Neural crest cell (in vitro differentiated cells): ENCODE results near the gene TOLLIP. TPM values are rescaled to one million over a fixed set of nuclear protein-coding genes. Genes with fewer than 3 reads are reported as not detected.

Experiments
- DNase-seq: peaks from one replicate; pipeline ENCODE4 v3.0.0; 2021; ENCODE audit warnings: low read depth, mixed read lengths, low spot score
- H3K27ac Mint-ChIP-seq: one replicate; pipeline ENCODE4 v1.8.0; 2021; ENCODE audit warnings: mild to moderate bottlenecking, mixed read lengths; ENCODE audit not compliant: unreplicated experiment
- H3K27me3 Mint-ChIP-seq: 2 replicates; pipeline ENCODE4 v1.8.0; 2021; ENCODE audit warnings: low read depth, mild to moderate bottlenecking, mixed read lengths
- H3K36me3 Mint-ChIP-seq: 2 replicates; pipeline ENCODE4 v1.8.0; 2021; ENCODE audit warnings: low read depth, mild to moderate bottlenecking, mixed read lengths
- H3K4me1 Mint-ChIP-seq: 2 replicates; pipeline ENCODE4 v1.8.0; 2021; ENCODE audit warnings: mixed read lengths
- H3K4me3 Mint-ChIP-seq: one replicate; pipeline ENCODE4 v1.8.0; 2021; ENCODE audit warnings: mild to moderate bottlenecking, mixed read lengths
- H3K9me3 Mint-ChIP-seq: 2 replicates; pipeline ENCODE4 v1.8.0; 2021; ENCODE audit warnings: mixed read lengths
- total RNA-seq: library from RNA; stranded (reverse); gene quantifications from 2 replicates; pipeline ENCODE4 v1.2.1, GENCODE V29; 2021
- TF ChIP-seq, protein P1 (sequence below): fragments of 200-600 bp; sonication (generic); conservative IDR thresholded peaks from 2 replicates; pipeline ENCODE4 v1.5.0; 2021; ENCODE audit warnings: antibody characterized with exemption, mild to moderate bottlenecking

Gene TOLLIP
- total RNA-seq, 1 donor from 2014 or later, result 40.3 TPM

DNA sequence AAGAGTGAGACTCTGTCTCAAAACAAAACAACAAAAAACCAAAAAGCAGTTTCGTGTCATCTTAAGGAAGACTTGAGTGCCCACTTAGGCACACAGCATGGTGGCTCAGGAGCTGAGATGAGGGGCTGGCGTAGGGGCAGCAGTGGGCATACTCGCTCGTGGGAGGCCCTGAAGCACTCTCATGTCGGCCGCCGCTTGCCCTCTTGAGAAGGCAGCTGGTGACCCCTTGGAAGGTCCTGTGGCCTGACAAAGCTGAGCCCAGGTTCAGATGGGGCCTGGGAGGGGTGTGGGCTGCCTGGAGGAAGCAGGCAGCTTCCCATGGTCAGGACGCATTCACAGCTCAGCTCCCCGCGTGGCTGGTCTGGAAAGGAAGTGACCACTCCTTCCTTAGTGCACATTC, 71.6 kb downstream of the TOLLIP start:
- TF ChIP-seq, protein P1, sequence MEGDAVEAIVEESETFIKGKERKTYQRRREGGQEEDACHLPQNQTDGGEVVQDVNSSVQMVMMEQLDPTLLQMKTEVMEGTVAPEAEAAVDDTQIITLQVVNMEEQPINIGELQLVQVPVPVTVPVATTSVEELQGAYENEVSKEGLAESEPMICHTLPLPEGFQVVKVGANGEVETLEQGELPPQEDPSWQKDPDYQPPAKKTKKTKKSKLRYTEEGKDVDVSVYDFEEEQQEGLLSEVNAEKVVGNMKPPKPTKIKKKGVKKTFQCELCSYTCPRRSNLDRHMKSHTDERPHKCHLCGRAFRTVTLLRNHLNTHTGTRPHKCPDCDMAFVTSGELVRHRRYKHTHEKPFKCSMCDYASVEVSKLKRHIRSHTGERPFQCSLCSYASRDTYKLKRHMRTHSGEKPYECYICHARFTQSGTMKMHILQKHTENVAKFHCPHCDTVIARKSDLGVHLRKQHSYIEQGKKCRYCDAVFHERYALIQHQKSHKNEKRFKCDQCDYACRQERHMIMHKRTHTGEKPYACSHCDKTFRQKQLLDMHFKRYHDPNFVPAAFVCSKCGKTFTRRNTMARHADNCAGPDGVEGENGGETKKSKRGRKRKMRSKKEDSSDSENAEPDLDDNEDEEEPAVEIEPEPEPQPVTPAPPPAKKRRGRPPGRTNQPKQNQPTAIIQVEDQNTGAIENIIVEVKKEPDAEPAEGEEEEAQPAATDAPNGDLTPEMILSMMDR, result no peak
- no peak overlapping the region for H3K27ac Mint-ChIP-seq
- H3K9me3 Mint-ChIP-seq, result no peaks in the 10 kb centered on the region
- no peaks in the 10 kb centered on the region for H3K27me3 Mint-ChIP-seq
- no peaks in the 10 kb centered on the region for H3K36me3 Mint-ChIP-seq
- no peak for DNase-seq
- no peak overlapping the region for H3K4me3 Mint-ChIP-seq
- H3K4me1 Mint-ChIP-seq, result no peaks in the 10 kb centered on the region

DNA sequence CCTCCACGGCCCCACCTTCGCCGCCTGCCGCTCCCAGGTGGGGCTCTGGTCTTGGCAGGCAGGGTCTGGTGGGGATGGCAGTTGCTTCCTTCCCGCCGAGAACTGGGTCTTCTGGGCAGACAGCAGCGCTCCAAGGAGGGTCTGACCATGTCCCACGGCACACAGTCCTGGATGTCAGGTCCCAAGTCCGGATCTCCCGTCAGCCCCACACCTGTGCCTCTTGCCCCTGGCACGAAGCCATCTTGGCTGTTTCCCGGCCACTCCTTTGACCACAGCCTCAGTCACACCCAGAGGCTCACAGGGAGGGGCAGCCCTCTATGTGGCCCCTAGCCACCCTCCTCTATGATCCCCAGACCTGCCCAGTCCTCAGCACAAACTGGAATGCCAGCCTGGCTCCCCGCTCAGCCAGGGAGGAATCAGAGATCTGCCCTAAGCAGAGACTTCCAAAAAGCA, 72.3 kb downstream of the TOLLIP start:
- no peaks in the 10 kb centered on the region for H3K4me1 Mint-ChIP-seq
- H3K9me3 Mint-ChIP-seq, result no peaks in the 10 kb centered on the region
- no peak overlapping the region for H3K27ac Mint-ChIP-seq
- no peak overlapping the region for H3K4me3 Mint-ChIP-seq
- TF ChIP-seq, protein P1, result no peak
- no peak for DNase-seq
- H3K27me3 Mint-ChIP-seq, result no peaks in the 10 kb centered on the region
- H3K36me3 Mint-ChIP-seq, result no peaks in the 10 kb centered on the region

GRCh38 chr11:1236316-1237127, 72.9 kb downstream of the TOLLIP start:
- no peaks in the 10 kb centered on the region for H3K36me3 Mint-ChIP-seq
- no peaks in the 10 kb centered on the region for H3K9me3 Mint-ChIP-seq
- TF ChIP-seq, protein P1, result no peak
- no peak for DNase-seq
- H3K4me3 Mint-ChIP-seq, result no peak overlapping the region
- H3K27ac Mint-ChIP-seq, result no peak overlapping the region
- H3K27me3 Mint-ChIP-seq, result no peaks in the 10 kb centered on the region
- no peaks in the 10 kb centered on the region for H3K4me1 Mint-ChIP-seq

DNA sequence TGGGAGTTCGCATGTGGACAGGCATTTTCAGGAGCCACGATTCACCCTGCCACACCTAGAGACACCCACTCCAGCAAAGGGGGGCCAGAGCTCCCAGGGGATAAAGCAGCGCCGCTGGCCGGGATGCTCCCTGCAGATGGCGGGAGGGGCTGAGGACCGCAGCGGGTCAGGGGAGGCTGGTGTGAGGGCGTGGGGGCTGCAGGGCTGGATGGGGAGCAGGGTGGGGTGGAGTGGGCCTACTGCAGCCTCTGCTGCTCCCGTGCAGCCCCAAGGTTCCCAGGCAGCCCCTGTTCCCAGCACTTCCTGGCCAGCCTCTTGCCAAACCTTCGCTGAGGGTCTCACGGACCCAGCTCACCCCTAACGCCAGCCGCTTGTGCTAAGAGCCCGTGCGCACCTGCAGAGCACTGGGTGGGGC, 73.5 kb downstream of the TOLLIP start:
- Mint-ChIP-seq H3K27me3 (no peaks in the 10 kb centered on the region), H3K4me1 (no peaks in the 10 kb centered on the region), H3K36me3 (no peaks in the 10 kb centered on the region), H3K9me3 (no peaks in the 10 kb centered on the region), H3K4me3 (no peak overlapping the region), H3K27ac (no peak overlapping the region)
- TF ChIP-seq, protein P1, result no peak
- DNase-seq, result no peak

DNA sequence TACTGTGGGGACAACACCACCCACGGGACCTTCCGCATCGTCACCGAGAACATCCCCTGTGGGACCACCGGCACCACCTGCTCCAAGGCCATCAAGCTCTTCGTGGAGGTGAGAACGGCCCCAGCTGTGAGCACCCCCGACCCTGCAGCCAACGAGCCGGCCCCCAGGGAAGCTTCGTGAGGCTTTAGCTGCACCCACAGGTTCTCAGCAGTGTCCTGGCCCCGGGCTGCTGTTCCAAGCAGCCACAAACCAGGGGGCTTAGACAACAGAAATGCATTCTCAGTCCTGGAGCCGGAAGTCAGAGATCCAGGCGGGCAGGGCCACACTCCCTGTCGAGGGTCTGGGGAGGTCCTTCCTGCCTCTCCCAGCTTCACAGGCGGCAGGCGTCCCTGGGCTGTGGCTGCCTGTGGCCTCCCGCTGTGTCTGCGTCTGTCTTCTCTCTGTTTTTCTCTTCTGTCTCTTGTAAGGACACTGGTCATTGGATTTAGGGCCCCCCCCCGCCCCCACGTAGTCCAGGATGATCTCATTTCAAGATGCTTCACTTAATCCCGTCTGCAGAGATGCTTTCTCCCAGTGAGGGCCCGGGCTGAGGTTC, 74.0 kb downstream of the TOLLIP start:
- DNase-seq, result no peak
- TF ChIP-seq, protein P1, result no peak
- H3K27ac Mint-ChIP-seq, result no peak overlapping the region

More for the DNA sequence above, 74.0 kb downstream of the TOLLIP start:
- Mint-ChIP-seq H3K4me1 (no peaks in the 10 kb centered on the region), H3K9me3 (no peaks in the 10 kb centered on the region), H3K27me3 (no peaks in the 10 kb centered on the region), H3K4me3 (no peak overlapping the region), H3K36me3 (no peaks in the 10 kb centered on the region)
